ENCODE data around the gene CPTP.
"Not testable (repeated sequence)": the region's sequence is repeated elsewhere in the genome, so short reads cannot be mapped to it uniquely, and the experiment has no call there.

Gene CPTP

DNA sequence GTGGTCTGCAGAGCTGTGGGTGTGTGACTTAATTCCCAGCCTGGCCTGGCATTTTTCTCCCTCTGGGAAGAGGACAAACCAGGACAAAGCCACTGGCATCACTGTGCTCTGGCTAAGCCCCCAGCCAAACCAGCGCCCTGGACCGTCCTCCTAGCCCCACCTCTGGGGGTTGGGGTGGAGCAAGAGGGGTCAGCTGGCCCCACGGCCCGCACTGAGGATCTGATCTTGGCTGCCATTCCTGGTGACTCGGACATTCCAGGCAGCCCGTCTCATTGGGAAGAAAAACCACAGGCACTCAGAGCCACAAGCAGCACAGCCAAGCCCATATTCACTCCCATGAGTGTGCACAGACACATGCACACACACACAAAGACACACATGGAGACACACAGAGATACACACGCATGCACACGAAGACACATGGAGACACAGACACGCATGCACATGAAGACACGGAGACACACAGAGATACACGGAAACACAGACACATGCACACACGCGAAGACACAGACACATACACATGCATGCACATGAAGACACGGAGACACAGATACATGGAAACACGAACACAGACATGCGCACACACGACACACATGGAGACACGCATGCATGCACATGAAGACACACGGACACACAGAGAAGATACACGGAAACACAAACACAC is 36.0 kb downstream of the CPTP start:
- DNase-seq (ENCODE audit: low read depth in 1 of 2, low spot score in 1 of 2), result no peak

DNA sequence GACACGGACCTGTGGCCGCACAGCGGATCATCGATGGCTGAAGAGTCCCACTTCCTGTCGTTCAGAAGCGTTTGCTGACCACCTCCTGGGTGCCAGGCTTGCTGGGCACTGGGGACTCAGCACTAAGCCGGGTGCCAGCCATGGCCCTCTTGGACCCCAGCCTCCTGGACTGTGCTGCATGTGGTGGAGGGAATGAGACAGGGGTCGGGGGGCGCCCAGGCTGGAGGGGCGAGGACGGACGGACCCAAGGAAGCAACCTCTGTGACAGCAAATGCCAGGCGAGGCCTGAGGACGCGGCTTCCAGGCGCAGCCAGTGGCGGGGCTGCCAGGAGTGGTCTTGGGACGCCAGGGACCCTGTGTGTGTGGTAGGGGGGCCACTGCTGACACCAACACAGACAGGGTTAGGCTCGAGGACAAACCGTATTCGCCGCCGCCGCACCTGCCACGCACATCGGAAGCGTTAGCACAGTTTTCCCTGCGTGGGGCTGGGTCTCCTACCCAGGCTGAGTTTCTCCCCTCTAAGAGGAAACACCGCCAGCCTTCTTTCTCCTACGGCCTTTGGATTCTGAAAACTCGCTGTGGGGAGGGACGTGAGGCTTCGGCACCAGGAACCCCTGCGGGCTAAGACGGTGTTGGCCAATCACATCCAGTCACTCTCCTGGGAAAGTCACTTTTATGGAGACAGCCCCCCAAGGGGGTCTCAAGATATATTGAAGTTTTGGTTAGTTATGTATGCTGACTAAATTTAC is 36.8 kb downstream of the CPTP start:
- no peak for DNase-seq (ENCODE audit: low read depth in 1 of 2, low spot score in 1 of 2)

GRCh38 chr1:1361982-1362423 is 37.4 kb downstream of the CPTP start:
- DNase-seq (ENCODE audit: low read depth in 1 of 2, low spot score in 1 of 2), result no peak

DNA sequence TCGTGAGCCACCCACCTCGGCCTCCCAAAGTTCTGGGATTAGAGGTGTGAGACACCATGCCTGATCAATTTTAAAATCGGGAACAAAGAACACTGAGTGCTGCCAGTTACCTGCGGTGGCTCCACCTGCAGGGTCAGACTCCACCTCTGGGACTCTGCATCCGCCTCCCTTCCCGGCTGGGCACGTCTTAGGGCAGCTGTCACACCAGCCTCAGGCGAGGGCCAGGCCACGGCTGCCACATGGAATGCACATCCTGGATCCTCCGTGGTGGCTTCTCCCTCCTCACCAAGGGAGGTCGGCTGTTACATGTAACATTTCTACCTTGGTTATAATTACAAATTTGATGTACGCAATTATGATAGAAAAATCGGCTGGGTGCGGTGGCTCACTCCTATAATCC is 39.7 kb downstream of the CPTP start:
- DNase-seq (ENCODE audit: low read depth in 1 of 2, low spot score in 1 of 2), result no peak

DNA sequence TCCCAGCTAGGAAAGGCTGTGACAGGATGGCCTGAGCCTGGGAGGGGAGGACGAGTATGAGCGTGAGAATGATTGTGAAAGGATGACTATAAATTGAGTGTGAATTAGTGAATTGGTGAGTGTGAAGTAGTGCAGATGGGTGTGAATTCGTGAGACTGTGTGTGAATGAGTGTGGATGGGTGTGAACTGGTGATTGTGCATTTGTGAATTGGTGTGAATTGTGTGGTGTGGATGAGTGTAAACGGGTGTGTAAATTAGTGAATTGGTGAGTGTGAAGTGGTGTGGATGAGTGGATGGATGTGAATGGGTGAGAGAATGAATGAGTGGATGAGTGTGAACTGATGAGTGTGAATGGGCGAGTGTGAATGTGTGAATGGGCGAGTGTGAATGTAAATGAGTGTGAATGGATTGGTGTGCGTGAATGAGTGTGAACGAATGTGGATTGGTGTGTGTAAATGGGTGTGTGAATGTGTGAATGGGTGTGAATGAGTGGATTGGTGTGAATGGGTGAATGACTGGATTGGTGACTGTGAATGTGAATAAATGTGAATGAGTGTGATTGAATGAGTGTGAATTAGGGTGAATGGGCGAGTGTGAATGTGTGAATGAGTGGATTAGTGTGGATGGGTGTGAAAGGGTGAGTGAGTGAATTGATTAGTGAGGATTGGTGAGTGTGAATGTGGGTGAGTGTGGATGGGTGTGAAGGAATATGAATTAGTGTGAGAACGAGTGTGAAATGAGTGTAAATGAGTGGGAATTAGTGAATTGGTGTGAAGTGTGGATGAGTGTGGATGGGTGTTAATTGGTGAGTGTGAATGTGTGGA is 41.5 kb downstream of the CPTP start:
- no peak for DNase-seq (ENCODE audit: low read depth in 1 of 2, low spot score in 1 of 2)

GRCh38 chr1:1366699-1367066 is 42.1 kb downstream of the CPTP start:
- no peak for DNase-seq (ENCODE audit: low read depth in 1 of 2, low spot score in 1 of 2)

GRCh38 chr1:1367315-1367714 is 42.7 kb downstream of the CPTP start:
- DNase-seq (ENCODE audit: low read depth in 1 of 2, low spot score in 1 of 2), result no peak

DNA sequence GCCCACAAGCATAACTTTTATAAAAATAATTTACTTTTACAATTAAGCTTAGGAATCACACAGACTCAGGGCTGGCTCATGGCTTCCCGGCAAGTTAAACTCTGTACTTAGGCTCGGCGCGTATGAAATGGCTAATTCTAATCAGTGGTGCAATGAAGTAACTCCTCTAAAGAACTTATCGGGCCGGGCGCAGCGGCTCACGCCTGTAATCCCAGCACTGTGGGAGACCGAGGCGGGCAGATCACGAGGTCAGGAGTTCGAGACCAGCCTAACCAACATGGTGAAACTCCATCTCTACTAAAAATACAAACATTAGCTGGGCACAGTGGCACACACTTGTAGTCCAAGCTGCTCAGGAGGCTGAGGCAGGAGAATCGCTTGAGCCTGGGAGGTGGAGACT is 45.5 kb downstream of the CPTP start:
- not testable (repeated sequence) for DNase-seq (ENCODE audit: low read depth in 1 of 2, low spot score in 1 of 2)

DNA sequence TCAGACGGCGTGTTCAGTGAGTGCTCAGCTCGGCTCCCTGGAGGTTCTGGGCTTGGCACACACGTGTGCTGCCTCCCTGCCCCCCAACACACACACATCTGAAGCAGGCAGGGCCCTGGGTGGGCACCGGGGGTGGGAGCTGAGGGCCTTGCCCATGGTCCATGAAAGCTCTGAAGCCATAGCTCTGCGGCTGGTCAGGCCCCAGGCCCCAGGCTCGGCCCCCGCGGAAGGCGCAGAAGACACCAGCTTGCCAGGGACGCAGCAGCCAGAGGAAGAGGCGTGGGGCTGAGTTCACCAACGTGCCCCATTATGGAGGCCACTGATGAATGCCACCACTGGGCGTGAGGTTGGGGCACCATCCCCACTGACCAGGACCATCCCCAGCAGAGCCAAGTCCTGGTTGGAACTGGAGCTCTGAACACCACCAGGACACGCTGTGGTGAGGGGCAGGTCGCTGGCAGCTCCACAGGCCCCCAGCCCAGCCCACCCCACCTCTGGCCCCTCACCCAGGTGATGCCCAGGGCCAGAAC is 46.2 kb downstream of the CPTP start:
- no peak for DNase-seq (ENCODE audit: low read depth in 1 of 2, low spot score in 1 of 2)

- DNase-seq (ENCODE audit: low read depth in 1 of 2, low spot score in 1 of 2), result peak in 1 of 2 donors; percentile 23
Observed at GRCh38 chr1:1371364-1371745, 46.8 kb downstream of the CPTP start.

- DNase-seq (ENCODE audit: low read depth in 1 of 2, low spot score in 1 of 2), result peak; percentile 61 to 73
Observed at GRCh38 chr1:1371746-1372711, 47.4 kb downstream of the CPTP start.

DNA sequence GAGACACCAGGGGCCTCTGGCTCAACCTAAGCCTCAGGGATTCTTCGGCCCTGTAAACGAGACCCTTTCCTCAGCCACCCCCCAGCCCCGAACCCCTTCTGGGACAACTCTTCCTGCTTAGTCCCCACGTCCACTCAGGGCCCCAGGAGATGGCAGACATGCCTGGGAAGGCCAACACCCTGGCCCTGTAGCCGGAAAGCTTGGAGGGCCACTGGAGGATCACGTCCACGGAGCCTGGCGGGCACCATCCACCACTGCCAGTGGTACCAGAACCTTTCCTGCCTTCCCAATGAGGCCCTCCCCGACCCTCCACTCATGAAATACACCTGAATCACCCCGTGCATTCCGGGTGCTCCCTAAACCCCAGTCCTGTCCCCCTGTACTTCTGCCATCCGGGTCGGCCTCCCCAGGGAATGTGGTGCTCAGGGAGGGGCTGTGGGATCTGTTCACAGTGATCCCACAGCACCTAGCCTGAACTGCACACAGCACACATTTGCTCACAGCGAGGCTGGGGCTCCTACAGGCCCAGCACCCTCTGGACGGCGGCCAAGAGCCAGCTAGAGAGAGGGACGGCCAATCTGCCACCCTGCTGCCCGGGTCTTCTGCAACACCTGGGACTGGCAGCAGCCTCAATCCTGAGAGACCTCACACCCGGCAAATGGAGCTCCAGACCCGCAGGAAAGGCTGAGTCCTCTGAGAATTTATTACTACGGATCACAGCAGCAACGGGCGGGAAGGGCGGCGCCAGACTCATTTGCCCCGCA is 48.6 kb downstream of the CPTP start:
- no peak for DNase-seq (ENCODE audit: low read depth in 1 of 2, low spot score in 1 of 2)

GRCh38 chr1:1373815-1374588 is 49.4 kb downstream of the CPTP start:
- no peak for DNase-seq (ENCODE audit: low read depth in 1 of 2, low spot score in 1 of 2)

DNA sequence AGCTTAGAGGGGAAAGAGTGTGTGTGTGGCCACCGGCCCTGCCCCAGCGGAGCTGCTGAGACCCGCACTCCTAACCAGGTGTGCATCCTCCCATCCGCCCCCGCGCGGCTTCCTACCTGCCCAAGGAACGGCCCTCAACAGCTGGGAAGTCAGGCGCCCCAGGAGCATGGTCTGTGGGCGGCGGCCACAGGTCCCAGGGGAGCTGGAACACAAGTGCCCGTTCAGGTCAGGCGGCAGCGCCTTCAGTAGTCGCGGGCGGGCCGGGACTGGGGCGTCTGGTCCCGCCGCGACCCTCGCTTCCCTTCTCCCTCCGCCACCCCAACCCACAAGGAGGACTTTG is 50.0 kb downstream of the CPTP start:
- no peak for DNase-seq (ENCODE audit: low read depth in 1 of 2, low spot score in 1 of 2)

- DNase-seq (ENCODE audit: low read depth in 1 of 2, low spot score in 1 of 2), result peak; percentile 87 to 88
Observed at GRCh38 chr1:1374929-1375662, 50.5 kb downstream of the CPTP start, which contains the start of gene AURKAIP1. Gene AURKAIP1 (minus strand): TSS chr1:1375207. CDS start chr1:1374756, 451 bp downstream.

DNA sequence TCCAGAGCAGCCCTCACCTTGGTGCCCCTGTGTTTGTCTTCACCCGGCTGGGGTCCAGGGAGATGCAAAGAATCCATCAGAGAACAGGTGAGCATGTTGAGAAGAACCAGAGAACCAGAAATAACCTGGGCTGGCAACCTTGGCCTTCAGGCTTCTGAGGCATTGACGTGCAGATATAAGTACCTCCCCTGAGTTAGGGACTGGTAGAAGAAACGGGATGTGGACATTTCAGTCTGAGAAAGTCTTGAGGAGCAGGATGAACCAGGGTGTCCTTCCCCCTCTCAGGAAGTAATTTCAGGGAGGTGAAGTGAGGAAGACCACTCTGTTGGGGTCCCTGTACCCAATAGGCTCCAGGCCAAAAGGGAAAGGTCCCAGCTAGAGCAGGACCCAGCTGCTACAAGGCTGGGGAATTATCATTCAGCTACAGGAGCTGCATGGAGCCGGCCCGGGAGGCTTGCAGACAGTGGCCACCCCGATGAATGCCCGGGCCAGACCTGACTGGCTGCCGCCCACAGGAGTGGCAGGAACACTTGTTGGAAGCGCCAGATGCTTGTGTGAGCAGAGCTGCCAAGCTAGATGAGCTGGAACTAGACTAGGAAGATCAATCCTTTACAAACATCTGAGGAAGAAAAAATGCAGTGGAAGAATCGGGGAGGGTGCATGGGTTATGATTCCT is 52.1 kb downstream of the CPTP start:
- no peak for DNase-seq (ENCODE audit: low read depth in 1 of 2, low spot score in 1 of 2)

GRCh38 chr1:1377540-1378205 is 53.1 kb downstream of the CPTP start:
- DNase-seq (ENCODE audit: low read depth in 1 of 2, low spot score in 1 of 2), result no peak
